ENCODE results near the gene MAPK14. TPM values are rescaled to one million over a fixed set of nuclear protein-coding genes. Genes with fewer than 3 reads are reported as not detected.
"Not testable (repeated sequence)": the region's sequence is repeated elsewhere in the genome, so short reads cannot be mapped to it uniquely, and the experiment has no call there.

MAPK14 gene
- total RNA-seq, result 10 to 100 TPM; 57.3 to 62.2 TPM

DNA sequence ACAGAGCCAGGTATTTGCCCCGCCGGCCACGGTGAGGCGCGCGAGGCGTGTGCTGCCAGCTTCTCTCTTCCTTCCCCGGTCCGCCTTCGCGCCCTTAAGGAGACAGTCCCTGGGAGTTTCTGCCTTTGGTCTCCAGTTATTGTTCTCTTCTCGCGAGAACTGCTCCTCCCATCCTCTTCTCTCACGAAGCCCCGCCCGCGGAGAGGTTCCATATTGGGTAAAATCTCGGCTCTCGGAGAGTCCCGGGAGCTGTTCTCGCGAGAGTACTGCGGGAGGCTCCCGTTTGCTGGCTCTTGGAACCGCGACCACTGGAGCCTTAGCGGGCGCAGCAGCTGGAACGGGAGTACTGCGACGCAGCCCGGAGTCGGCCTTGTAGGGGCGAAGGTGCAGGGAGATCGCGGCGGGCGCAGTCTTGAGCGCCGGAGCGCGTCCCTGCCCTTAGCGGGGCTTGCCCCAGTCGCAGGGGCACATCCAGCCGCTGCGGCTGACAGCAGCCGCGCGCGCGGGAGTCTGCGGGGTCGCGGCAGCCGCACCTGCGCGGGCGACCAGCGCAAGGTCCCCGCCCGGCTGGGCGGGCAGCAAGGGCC, at the start of gene MAPK14:
Gene MAPK14 (plus strand): TSS at position 308 of the 587 bp plus-strand sequence. CDS start 350 bp downstream, outside the sequence.
- peak; percentile 89 for ATAC-seq (ENCODE audit: low read depth)
- Mint-ChIP-seq H3K4me1 (peaks cover 30% of the 10 kb centered on the region), H3K4me3 (peak within 1 kb of the TSS; percentile 94), H3K27me3 (peaks cover 24% of the 10 kb centered on the region), H3K27ac (peak within 1 kb of the TSS; percentile 94), H3K9me3 (no peaks in the 10 kb centered on the region), H3K36me3 (peaks cover 15% of the 10 kb centered on the region)
- peak; percentile 96 for DNase-seq
- POLR2A ChIA-PET, result interaction anchor here (0.6 to 4.4 kb wide), 21 partner anchors 10 to 414 kb away, joined by 3 to 47 read pairs (median 6); partner anchors contain the start of genes BRPF3 and MAPK13

DNA sequence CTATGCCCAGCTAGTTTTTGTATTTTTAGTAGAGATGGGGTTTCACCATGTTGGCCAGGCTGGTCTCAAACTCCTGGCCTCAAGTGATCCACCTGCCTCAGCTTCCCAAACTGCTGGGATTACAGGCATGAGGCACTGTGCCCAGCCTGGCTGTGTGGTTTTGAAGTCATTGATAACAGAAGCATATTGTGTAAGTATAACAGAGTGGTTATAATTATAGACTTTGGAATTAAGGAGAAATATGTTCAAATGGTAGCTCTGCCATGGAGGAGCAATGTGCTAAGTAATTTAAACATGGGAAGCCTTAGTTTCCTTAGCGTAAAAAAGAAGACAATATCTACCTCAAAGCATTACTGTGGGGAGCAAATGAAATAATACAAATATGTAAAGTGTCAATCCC, 47.5 kb upstream of the MAPK14 start:
- H3K9me3 Mint-ChIP-seq; H3K27ac Mint-ChIP-seq; H3K4me1 Mint-ChIP-seq; ATAC-seq (ENCODE audit: low read depth); H3K36me3 Mint-ChIP-seq; DNase-seq; POLR2A ChIA-PET; H3K4me3 Mint-ChIP-seq: not testable (repeated sequence)
- peaks cover 21% of the 10 kb centered on the region for H3K27me3 Mint-ChIP-seq

DNA sequence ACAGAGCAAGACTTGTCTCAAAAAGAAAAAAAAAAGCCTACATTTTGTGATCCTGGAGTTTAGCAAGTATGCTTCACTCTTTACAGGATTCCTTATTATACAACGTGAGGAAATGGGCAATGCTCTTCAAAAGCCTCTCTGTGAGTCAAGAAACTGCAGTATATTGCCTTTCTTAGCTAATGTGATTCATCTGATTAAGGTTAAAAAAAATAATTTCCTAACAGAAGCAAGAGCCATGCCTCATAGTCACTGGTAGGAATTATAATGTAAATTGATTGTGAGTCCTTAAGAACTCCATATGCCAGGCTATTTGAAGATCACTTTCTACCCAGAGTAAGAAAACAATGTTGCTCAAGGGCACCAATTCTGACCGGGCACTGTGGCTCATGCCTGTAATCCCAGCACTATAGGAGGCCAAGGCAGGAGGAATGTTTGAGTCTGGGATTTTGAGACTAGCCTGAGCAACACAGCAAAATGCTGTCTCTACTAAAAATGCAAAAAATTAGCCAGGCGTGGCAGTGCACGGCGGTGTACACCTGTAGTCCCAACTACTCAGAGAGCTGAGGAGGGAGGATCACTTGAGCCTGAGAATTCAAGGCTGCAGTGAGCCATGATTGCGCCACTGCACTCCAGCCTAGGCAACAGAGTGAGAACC, 46.5 kb upstream of the MAPK14 start:
- Mint-ChIP-seq H3K36me3 (no peaks in the 10 kb centered on the region), H3K9me3 (no peaks in the 10 kb centered on the region), H3K4me3 (no peak overlapping the region), H3K4me1 (no peaks in the 10 kb centered on the region), H3K27ac (no peak overlapping the region), H3K27me3 (peaks cover 23% of the 10 kb centered on the region)
- DNase-seq (no peak), ATAC-seq (ENCODE audit: low read depth) (no peak)
- POLR2A ChIA-PET, result no interaction called here

DNA sequence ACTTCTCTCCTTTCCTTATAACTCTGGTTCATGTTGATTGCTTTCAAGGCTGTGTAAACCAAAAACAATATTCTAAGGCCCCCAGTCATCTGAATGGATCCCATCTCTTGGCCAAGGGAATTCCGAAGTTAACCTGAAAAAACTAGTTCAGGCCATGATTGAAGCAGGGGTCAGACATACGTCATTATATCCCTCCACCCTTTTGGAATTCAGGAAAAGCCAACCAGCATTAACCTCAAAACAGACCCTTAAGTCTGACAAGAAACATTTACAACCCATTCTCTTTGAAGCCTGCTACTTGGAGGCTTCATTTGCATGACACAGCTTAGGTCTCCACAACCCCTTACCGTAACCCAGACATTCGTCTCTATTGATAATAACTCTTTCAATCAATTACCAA, 42.9 kb upstream of the MAPK14 start:
- H3K9me3 Mint-ChIP-seq, result no peaks in the 10 kb centered on the region
- H3K27me3 Mint-ChIP-seq, result peaks cover 23% of the 10 kb centered on the region
- POLR2A ChIA-PET, result no interaction called here
- no peaks in the 10 kb centered on the region for H3K4me1 Mint-ChIP-seq
- H3K36me3 Mint-ChIP-seq, result no peaks in the 10 kb centered on the region
- ATAC-seq (ENCODE audit: low read depth) (no peak), DNase-seq (no peak)
- H3K4me3 Mint-ChIP-seq, result no peak overlapping the region
- H3K27ac Mint-ChIP-seq, result no peak overlapping the region

DNA sequence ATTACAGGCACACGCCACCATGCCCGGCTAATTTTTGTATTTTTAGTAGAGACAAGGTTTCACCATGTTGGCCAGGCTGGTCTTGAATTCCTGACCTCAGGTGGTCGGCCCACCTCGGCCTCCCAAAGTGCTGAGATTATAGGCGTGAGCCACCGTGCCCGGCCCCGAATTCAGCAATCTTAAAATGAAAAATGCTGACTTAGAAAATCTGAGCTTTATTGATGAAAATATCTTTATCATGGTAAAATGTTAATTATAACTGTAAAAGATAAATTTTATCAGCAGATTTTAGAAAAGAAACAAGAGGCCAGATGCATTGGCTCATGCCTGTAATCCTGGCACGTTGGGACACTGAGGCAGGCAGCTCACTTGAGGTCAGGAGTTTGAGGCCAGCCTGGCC, 39.6 kb upstream of the MAPK14 start:
- H3K4me1 Mint-ChIP-seq; POLR2A ChIA-PET; H3K4me3 Mint-ChIP-seq; H3K27ac Mint-ChIP-seq; DNase-seq; H3K36me3 Mint-ChIP-seq; H3K9me3 Mint-ChIP-seq; ATAC-seq (ENCODE audit: low read depth): not testable (repeated sequence)
- peaks cover 13% of the 10 kb centered on the region for H3K27me3 Mint-ChIP-seq

DNA sequence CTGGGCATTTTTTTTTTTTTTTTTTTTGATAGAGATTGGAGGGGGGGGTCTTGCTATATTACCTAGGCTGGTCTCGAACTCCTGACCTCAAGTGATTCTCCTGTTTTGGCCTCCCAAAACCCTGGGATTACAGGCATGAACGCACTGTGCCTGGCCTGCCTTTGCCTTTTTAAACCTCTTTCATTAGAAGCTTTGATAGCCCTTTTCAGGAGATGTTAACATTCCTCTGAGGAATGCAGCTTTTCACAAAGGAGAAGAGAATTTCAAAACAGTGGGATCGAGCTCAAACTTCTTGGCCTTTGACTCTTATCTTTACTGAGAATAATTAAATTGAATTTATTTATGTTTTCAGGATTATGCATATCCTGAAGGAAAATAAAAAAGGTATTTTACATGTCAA, 34.5 kb upstream of the MAPK14 start:
- Mint-ChIP-seq H3K4me1 (no peaks in the 10 kb centered on the region), H3K27ac (no peak overlapping the region), H3K9me3 (no peaks in the 10 kb centered on the region), H3K36me3 (no peaks in the 10 kb centered on the region), H3K4me3 (no peak overlapping the region), H3K27me3 (peaks cover 9% of the 10 kb centered on the region)
- DNase-seq, result no peak
- POLR2A ChIA-PET, result no interaction called here
- no peak for ATAC-seq (ENCODE audit: low read depth)

DNA sequence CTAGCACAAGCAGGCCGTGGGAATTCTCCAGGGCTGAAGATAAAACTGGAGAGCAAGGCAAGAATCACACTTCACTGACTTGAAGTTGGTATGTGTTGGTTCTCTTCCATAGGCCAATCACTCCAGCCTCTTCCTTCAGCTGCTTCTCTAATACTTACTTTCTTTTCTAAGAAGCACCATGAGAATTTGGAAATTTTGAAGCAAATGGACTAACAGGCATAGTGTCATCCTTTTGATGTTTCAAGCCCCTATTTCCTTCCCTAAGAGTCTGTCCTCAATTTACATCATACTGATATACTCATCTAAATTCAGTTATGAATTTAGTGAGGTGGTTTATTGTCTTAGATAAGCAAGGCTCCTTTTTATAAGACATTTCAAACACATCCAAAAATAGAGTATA, 27.2 kb upstream of the MAPK14 start:
- ATAC-seq (ENCODE audit: low read depth) (no peak), DNase-seq (no peak)
- H3K27me3 Mint-ChIP-seq, result peaks cover 12% of the 10 kb centered on the region
- peaks cover under 1% of the 10 kb centered on the region for H3K9me3 Mint-ChIP-seq
- no peak overlapping the region for H3K27ac Mint-ChIP-seq
- peaks cover 1% of the 10 kb centered on the region for H3K36me3 Mint-ChIP-seq
- H3K4me1 Mint-ChIP-seq, result no peaks in the 10 kb centered on the region
- POLR2A ChIA-PET, result no interaction called here
- no peak overlapping the region for H3K4me3 Mint-ChIP-seq

DNA sequence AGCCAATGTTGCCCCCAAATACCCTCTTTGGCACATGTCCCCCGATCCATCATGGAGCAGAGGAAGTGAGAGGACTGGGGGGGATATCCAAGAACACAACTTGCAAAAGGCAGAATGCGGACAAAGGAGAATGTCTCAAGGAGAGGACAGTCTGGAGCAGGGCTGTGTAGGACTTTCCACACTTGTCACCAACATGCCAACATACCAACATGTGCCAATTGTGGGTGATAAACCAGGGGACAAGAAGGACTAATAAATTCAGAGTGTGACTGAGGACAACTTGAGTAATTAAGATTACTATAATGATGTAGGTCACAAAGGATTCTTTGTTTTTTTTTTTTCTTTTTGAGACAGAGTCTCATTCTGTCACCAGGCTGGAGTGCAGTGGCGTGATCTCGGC, 11.9 kb upstream of the MAPK14 start:
- no peak for DNase-seq
- Mint-ChIP-seq H3K9me3 (no peaks in the 10 kb centered on the region), H3K27ac (no peak overlapping the region), H3K36me3 (no peaks in the 10 kb centered on the region), H3K4me1 (no peaks in the 10 kb centered on the region), H3K27me3 (peaks cover 25% of the 10 kb centered on the region), H3K4me3 (no peak overlapping the region)
- POLR2A ChIA-PET, result no interaction called here
- no peak for ATAC-seq (ENCODE audit: low read depth)

DNA sequence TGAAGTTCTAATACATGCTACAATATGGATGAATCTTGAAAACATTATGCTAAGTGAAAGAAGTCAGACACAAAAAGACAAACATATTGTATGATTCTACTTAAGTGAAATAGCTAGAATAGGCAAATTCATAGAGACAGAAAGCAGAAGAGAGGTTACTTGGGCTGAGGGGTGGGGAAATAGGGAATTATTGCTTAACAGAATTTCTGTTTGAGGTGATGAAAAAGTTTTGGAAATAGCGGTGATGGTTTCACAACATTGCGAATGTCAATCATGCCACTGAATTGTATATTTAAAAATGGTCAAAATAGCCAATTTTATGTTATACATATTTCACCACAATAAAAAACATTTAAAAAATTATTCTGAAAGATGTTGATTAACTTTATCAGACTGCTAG, 9.3 kb upstream of the MAPK14 start:
- POLR2A ChIA-PET, result no interaction called here
- ATAC-seq (ENCODE audit: low read depth) (no peak), DNase-seq (no peak)
- no peak overlapping the region for H3K27ac Mint-ChIP-seq
- peaks cover 20% of the 10 kb centered on the region for H3K27me3 Mint-ChIP-seq
- H3K9me3 Mint-ChIP-seq, result no peaks in the 10 kb centered on the region
- H3K36me3 Mint-ChIP-seq, result no peaks in the 10 kb centered on the region
- no peak overlapping the region for H3K4me3 Mint-ChIP-seq
- H3K4me1 Mint-ChIP-seq, result no peaks in the 10 kb centered on the region

DNA sequence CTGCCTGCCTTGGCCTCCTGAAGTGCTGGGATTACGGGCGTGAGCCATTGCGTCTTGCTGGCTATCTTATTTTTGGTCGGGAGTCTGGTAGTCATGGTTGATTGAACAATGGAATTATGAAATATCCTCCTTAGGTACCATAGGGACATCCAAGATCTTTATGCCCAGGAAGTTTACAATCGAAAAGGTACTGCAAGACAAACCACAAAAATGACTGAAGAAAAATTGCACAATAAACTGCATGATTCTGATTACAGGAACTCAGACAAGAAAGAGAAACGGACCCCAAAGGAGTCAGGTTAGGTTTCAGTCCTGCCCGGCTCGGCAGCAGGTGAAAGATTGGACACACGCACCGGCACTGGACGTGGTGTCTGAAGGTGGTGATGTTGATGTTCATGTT, 8.4 kb upstream of the MAPK14 start:
- Mint-ChIP-seq H3K27ac (no peak overlapping the region), H3K9me3 (no peaks in the 10 kb centered on the region), H3K36me3 (no peaks in the 10 kb centered on the region), H3K4me1 (peaks cover 4% of the 10 kb centered on the region), H3K4me3 (no peak overlapping the region), H3K27me3 (peaks cover 25% of the 10 kb centered on the region)
- ATAC-seq (ENCODE audit: low read depth) (no peak), DNase-seq (no peak)
- POLR2A ChIA-PET, result no interaction called here

DNA sequence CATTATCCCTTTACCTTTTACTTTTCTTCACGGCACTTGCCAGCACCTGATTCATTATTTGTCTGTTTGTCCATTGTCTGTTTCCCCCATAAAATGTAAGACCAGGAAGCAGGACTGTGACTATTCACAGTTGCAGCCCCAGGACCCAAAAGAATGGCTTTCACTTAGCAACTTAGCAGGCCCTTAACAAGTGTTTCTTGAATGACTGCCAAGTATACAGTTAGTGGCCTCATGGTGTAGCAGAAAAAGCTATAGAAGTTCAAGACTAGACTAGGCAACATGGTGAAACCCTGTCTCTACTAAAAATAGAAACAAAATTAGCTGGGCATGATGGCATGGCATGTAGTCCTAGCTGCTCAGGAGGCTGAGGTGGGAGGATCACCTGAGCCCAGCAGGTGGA, 7.5 kb upstream of the MAPK14 start:
- Mint-ChIP-seq H3K27me3 (peaks cover 31% of the 10 kb centered on the region), H3K4me1 (peaks cover 7% of the 10 kb centered on the region), H3K36me3 (no peaks in the 10 kb centered on the region), H3K9me3 (no peaks in the 10 kb centered on the region), H3K27ac (no peak overlapping the region), H3K4me3 (no peak overlapping the region)
- DNase-seq, result no peak
- POLR2A ChIA-PET, result no interaction called here
- no peak for ATAC-seq (ENCODE audit: low read depth)

DNA sequence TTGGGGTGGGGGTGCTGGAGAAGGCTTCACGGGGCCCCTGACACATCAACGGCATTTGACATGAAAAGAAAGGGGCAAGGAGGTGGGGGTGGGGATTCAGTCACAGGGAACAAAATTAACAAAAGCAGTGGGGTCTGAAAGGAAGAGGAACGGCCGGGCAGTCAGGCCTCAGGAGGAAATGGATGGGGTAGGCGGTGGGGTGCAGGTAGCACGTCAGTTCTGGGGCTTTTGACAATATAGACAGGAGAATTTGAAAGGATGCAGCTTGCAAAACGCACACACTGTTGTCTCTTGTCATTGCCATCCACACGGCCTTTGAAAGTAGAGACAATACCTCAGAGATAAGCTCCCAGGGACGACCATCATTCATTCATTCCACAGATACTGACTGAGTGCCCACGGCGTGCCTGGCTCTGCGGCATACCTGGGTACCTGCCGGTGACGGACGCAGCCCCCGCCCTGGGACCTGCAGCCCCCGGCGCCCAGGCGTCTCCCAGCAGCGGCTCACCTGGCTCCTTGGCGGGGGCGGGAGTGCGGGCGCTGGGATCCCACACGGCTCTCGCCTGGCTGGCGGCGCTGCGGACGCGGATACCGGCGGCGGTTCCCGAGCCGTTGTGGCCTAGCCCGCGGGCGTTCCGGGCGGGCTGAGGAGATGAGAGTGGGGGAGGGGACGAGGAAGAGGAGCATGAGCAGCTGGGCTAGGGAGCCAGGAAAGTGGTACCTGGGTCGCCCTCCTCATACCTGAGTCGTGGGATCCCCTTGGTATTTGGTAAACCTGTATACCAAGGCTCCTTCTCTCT, 3.4 kb upstream of the MAPK14 start, which contains the start of gene SLC26A8:
Gene SLC26A8 (minus strand): TSS at position 646 of the 800 bp plus-strand sequence. CDS start 4,934 bp downstream, outside the sequence.
- no peak within 1 kb of the TSS for H3K27ac Mint-ChIP-seq
- POLR2A ChIA-PET, result no interaction called here
- no peaks in the 10 kb centered on the region for H3K9me3 Mint-ChIP-seq
- peaks cover 24% of the 10 kb centered on the region for H3K27me3 Mint-ChIP-seq
- ATAC-seq (ENCODE audit: low read depth) (no peak), DNase-seq (peak; percentile 34)
- peaks cover 5% of the 10 kb centered on the region for H3K36me3 Mint-ChIP-seq
- peak within 1 kb of the TSS; percentile 14 for H3K4me3 Mint-ChIP-seq
- peaks cover 10% of the 10 kb centered on the region for H3K4me1 Mint-ChIP-seq

DNA sequence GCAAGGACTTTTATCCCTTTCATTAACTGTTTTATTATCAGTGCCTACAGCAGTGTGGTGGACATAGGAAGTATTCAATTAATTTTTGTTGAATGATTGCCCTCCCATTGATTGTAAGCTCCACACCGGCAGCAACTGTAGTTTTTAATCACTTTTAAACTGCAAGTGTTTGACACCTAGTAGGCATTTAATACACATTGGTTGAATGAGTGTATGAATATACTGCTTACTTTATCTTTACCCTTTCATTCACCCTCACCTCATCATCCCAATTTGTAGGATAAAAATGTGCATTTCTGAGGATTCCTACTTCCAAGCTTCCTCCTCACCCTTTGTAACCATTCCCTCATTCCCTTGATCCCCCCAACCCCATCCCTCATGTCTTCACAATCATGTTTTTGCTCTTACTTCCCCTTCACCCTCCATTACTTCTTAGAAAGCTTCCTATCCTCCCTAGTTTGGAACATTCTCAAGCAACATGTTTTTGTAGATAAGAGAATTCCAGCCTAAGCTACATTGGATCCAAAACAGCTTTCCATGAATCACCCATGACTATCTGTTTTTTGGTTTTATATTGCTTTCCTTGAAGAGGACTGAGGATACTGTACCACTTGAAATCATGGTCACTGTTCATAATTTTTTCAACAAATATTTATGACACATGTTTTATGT, 2.2 kb upstream of the MAPK14 start:
- Mint-ChIP-seq H3K4me3 (no peak overlapping the region), H3K27me3 (peaks cover 24% of the 10 kb centered on the region), H3K27ac (no peak overlapping the region), H3K36me3 (peaks cover 5% of the 10 kb centered on the region), H3K9me3 (no peaks in the 10 kb centered on the region), H3K4me1 (peaks cover 16% of the 10 kb centered on the region)
- POLR2A ChIA-PET, result interaction anchor here (0.8 to 1.1 kb wide), 2 partner anchors 11 to 106 kb away, joined by 3 read pairs; no protein-coding TSS in a partner anchor
- no peak for ATAC-seq (ENCODE audit: low read depth)
- DNase-seq, result no peak

Measured in activated naive CD8-positive, alpha-beta T cell treated with anti-CD3 and anti-CD28 coated beads, Interleukin-2, amount 10 ng/mL, durations not matched to agents 7 days and 5 days (primary cell).